ENCODE data around the gene SETD1B.
A peak's percentile ranks its signal among the peaks of the same experiment; 100 is the strongest.

The SETD1B gene

DNA sequence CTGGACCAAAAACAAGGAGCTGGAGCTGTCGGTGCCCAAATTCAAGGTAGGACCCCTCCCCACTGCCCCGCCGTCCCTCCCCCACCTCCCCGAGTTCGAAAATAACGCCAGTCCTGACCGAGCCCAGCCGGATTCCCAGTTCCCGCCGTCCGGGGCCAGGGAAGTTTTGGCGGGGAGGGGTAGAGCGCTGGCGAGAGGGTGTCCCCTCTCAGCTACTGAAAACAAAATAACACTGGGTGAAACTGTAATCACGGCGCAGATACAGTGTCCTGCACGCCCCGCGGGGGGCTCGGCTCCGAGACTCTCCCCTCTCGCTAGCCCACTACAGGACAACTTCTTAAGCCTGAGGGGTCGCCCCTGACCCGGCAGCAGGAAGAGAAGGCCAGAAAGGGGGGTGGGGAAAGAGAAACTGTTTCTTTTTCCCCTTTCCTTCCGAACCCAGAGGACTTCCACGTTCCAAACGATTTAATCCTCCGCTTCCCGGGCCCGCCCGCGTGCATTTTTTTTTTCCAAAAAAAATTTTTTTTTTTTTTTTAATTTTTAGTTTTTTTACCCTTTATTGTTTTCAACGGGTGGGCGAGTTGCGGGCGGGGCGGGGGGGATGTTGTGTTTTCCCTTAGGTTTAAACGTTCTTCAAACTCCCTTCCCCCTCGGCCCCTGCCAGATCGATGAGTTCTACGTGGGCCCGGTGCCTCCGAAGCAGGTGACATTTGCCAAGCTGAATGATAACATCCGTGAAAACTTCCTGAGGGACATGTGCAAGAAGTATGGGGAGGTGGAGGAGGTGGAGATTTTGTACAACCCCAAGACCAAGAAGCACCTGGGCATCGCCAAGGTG lies 1.6 kb downstream of the SETD1B start:
- H2AFZ ChIP-seq (ENCODE audit: low read depth, low read length): peak overlapping the region; percentile 25; the same call in 1 of the 2 replicates
- H3K4me2 ChIP-seq (ENCODE audit: insufficient read depth, low read length): peak overlapping the region; percentile 99
- DNase-seq: peak; percentile 47
- no peak for ATAC-seq (ENCODE audit: insufficient read depth, low read depth)
- no peaks in the 10 kb centered on the region for H3K9me3 ChIP-seq (ENCODE audit: insufficient read depth, low read length, severe bottlenecking)
- H3K27me3 ChIP-seq (ENCODE audit: insufficient read depth, low read length, poor library complexity): no peaks in the 10 kb centered on the region
- TF ChIP-seq EZH2 (IDR thresholded peaks at IDR 0.05; ENCODE audit: borderline replicate concordance, low read depth, low read length, severe bottlenecking): no peak
- TF ChIP-seq, protein P1, sequence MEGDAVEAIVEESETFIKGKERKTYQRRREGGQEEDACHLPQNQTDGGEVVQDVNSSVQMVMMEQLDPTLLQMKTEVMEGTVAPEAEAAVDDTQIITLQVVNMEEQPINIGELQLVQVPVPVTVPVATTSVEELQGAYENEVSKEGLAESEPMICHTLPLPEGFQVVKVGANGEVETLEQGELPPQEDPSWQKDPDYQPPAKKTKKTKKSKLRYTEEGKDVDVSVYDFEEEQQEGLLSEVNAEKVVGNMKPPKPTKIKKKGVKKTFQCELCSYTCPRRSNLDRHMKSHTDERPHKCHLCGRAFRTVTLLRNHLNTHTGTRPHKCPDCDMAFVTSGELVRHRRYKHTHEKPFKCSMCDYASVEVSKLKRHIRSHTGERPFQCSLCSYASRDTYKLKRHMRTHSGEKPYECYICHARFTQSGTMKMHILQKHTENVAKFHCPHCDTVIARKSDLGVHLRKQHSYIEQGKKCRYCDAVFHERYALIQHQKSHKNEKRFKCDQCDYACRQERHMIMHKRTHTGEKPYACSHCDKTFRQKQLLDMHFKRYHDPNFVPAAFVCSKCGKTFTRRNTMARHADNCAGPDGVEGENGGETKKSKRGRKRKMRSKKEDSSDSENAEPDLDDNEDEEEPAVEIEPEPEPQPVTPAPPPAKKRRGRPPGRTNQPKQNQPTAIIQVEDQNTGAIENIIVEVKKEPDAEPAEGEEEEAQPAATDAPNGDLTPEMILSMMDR (IDR thresholded peaks at IDR 0.05; ENCODE audit: borderline replicate concordance, extremely low read depth, low read length, poor library complexity, severe bottlenecking): no peak
- peak overlapping the region; percentile 81 for H3K27ac ChIP-seq (ENCODE audit: low read length)
- H3K4me3 ChIP-seq (ENCODE audit: low read depth in 1 of 2, low read length in 2 of 2): peak overlapping the region; percentile 60 to 90
- peaks cover 47% of the 10 kb centered on the region for H3K4me1 ChIP-seq (ENCODE audit: insufficient read depth, low read length)
- peaks cover 96% of the 10 kb centered on the region for H3K79me2 ChIP-seq (ENCODE audit: insufficient read depth, low read length)
- peak overlapping the region; percentile 100 for H3K9ac ChIP-seq (ENCODE audit: low read depth, low read length)
- peaks cover 39% of the 10 kb centered on the region for H4K20me1 ChIP-seq (ENCODE audit: insufficient read depth, low read length)
- peaks cover 54% of the 10 kb centered on the region for H3K36me3 ChIP-seq (ENCODE audit: insufficient read depth, low read length)

DNA sequence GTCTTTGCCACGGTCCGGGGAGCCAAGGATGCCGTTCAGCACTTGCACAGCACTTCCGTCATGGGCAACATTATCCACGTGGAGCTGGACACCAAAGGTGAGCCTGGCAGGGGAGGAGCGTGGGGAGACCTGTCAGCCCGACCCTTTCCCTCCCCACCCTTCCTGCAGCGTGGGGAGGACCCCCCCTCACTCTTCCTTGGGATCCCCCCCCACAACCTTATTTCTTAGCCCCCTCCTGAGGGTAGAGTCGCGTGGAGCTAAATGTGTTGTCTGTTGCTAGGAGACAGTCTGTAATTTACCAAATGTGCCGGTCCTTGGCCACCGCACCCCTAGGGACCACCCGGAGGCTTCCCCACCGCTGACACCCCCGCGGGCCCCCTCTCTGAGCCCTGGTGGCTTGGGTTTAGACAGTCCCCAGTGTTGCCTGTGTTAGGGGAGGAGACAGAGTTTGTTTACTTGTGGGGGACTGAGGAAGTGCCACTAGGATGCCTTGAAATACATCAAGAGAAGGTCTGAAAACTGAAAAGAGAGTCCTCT lies 2.3 kb downstream of the SETD1B start:
- Histone ChIP-seq H3K27me3 (ENCODE audit: insufficient read depth, low read length, poor library complexity) (no peaks in the 10 kb centered on the region), H3K4me3 (ENCODE audit: low read depth in 1 of 2, low read length in 2 of 2) (peak overlapping the region; percentile 60 to 90; a peak in 3 of 4 replicates), H3K9me3 (ENCODE audit: insufficient read depth, low read length, severe bottlenecking) (no peaks in the 10 kb centered on the region), H2AFZ (ENCODE audit: low read depth, low read length) (no peak overlapping the region), H3K79me2 (ENCODE audit: insufficient read depth, low read length) (peaks cover 96% of the 10 kb centered on the region), H3K9ac (ENCODE audit: low read depth, low read length) (peak overlapping the region; percentile 100), H3K4me2 (ENCODE audit: insufficient read depth, low read length) (peak overlapping the region; percentile 99), H3K27ac (ENCODE audit: low read length) (peak overlapping the region; percentile 53), H4K20me1 (ENCODE audit: insufficient read depth, low read length) (peaks cover 46% of the 10 kb centered on the region), H3K4me1 (ENCODE audit: insufficient read depth, low read length) (peaks cover 54% of the 10 kb centered on the region), H3K36me3 (ENCODE audit: insufficient read depth, low read length) (peaks cover 60% of the 10 kb centered on the region)
- ATAC-seq (ENCODE audit: insufficient read depth, low read depth) (peak; percentile 12), DNase-seq (peak; percentile 67)
- TF ChIP-seq, protein P1 (IDR thresholded peaks at IDR 0.05; ENCODE audit: borderline replicate concordance, extremely low read depth, low read length, poor library complexity, severe bottlenecking): no peak
- no peak for TF ChIP-seq EZH2 (IDR thresholded peaks at IDR 0.05; ENCODE audit: borderline replicate concordance, low read depth, low read length, severe bottlenecking)

DNA sequence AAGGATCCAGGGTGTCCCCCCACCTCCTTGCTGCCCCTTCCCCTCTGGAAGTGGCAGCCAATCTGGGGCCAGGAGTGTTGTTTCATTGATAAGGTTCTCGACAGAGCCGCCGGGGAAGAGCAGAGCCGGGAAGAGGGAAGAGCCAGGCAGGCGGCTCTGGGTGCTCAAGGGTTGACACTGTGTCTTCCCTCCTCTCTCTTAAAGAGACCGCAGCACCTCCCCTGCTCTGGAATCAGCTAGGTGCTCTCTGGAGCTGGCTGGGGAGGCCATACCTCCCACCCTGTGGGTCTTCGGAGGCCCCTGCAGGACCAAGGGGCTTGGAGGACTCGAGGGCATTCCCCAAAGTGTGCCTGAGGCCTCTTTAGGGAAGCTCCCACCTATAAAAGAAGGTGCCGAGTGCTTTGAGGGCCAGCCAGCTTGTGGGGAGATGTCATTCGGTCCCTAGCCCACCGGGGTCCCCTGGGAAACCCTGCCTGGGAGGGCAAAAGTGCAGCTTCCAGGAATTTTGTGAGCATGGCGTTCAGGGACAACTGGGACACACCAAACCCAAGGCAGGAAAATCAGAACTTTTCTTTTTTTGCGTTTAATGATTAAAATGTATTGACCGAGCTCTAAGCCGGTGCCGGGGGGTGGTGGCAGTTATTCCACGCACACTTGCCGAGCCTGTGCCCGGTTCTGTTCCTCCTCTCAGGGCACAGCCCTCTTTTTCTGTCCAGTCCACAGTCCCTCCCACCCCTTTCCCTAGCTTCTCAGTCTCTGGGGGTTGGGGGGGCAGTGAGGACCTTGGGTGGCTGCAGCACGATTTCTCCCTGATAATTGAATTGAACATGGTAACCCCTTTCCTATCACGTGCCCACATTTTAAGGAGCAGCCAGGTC lies 3.0 kb downstream of the SETD1B start:
- Histone ChIP-seq H3K36me3 (ENCODE audit: insufficient read depth, low read length) (peaks cover 55% of the 10 kb centered on the region), H3K27ac (ENCODE audit: low read length) (peak overlapping the region; percentile 53)
- DNase-seq: no peak

More for the DNA sequence above, 3.0 kb downstream of the SETD1B start:
- H3K9me3 ChIP-seq (ENCODE audit: insufficient read depth, low read length, severe bottlenecking): no peaks in the 10 kb centered on the region
- peak overlapping the region; percentile 60 to 90; a peak in 3 of 4 replicates for H3K4me3 ChIP-seq (ENCODE audit: low read depth in 1 of 2, low read length in 2 of 2)
- ATAC-seq (ENCODE audit: insufficient read depth, low read depth): no peak
- H4K20me1 ChIP-seq (ENCODE audit: insufficient read depth, low read length): peaks cover 51% of the 10 kb centered on the region
- H3K79me2 ChIP-seq (ENCODE audit: insufficient read depth, low read length): peaks cover 95% of the 10 kb centered on the region
- H3K4me1 ChIP-seq (ENCODE audit: insufficient read depth, low read length): peaks cover 61% of the 10 kb centered on the region
- peak overlapping the region; percentile 99 for H3K4me2 ChIP-seq (ENCODE audit: insufficient read depth, low read length)
- no peaks in the 10 kb centered on the region for H3K27me3 ChIP-seq (ENCODE audit: insufficient read depth, low read length, poor library complexity)
- H3K9ac ChIP-seq (ENCODE audit: low read depth, low read length): peak overlapping the region; percentile 100
- TF ChIP-seq, protein P1 (IDR thresholded peaks at IDR 0.05; ENCODE audit: borderline replicate concordance, extremely low read depth, low read length, poor library complexity, severe bottlenecking): no peak
- TF ChIP-seq EZH2 (IDR thresholded peaks at IDR 0.05; ENCODE audit: borderline replicate concordance, low read depth, low read length, severe bottlenecking): no peak
- no peak overlapping the region for H2AFZ ChIP-seq (ENCODE audit: low read depth, low read length)

Measured in DND-41 (cell line).